Glomerular visceral epithelial cell (primary cell): Measurements from ENCODE around the gene RAD23B.
"Not testable (repeated sequence)": the region's sequence is repeated elsewhere in the genome, so short reads cannot be mapped to it uniquely, and the experiment has no call there.

Source experiments
- DNase-seq: peaks from one replicate; pipeline ENCODE4 v3.0.0-alpha.2; 2016; ENCODE audit errors: extremely low spot score

RAD23B gene

DNA sequence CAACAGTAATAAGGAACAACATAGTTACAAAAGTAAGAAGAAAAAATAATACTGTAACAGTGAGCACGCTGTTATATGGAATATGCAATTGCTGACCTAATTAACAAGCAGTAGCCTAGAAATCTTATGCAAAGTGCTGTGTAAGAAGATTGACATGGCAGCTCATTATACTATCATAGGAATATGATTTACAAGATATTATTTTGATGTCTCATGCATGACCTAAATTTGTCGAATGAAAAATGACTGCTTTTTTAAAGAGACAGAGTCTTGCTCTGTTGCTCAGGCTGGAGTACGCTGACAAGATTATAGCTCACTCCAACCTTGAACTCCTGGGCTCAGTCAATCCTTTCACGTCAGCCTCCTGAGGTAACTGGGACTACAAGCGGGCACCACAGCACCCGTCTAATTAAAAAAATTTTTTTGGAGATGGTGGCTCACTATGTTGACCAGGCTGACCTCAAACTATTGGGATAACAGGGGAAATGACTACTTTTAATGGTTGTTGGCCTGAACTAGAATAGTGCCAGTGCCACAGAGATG, 10.5 kb downstream of the RAD23B start:
- DNase-seq, result no peak

- DNase-seq, result no peak
Measured at GRCh38 chr9:107294756-107295155, 11.7 kb downstream of the RAD23B start.

- no peak for DNase-seq
Measured at GRCh38 chr9:107295995-107296394, 12.9 kb downstream of the RAD23B start.

- DNase-seq, result not testable (repeated sequence)
Measured at GRCh38 chr9:107296592-107296991, 13.5 kb downstream of the RAD23B start.

DNA sequence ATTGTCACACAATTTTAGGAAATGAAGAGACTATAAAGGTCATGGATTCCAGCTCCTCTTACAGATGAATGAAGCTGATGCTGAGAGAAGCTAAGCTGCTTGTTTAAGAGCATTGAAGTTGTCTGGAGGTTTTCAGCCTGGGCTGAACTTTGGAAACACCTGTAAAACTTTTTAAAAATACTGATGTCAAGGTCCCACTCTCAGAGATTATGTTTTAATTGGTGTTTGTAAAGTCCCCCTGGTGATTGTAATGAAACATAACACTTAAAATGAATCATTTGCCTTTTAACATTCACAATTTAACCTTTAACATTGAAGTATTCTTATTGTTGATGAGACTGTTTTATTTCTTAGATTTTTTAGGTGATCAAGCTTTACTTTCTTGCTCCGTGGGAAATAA, 16.4 kb downstream of the RAD23B start:
- no peak for DNase-seq

DNA sequence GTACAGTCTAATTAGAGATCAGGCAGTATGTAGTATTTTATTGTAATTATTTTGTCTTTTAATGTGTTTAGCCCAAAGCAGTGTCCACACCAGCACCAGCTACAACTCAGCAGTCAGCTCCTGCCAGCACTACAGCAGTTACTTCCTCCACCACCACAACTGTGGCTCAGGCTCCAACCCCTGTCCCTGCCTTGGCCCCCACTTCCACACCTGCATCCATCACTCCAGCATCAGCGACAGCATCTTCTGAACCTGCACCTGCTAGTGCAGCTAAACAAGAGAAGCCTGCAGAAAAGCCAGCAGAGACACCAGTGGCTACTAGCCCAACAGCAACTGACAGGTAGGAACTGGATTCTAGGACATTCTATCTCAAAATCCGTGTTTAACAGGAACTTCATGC, 23.2 kb downstream of the RAD23B start:
- DNase-seq, result no peak

GRCh38 chr9:107307331-107307730, 24.3 kb downstream of the RAD23B start:
- DNase-seq, result no peak

DNA sequence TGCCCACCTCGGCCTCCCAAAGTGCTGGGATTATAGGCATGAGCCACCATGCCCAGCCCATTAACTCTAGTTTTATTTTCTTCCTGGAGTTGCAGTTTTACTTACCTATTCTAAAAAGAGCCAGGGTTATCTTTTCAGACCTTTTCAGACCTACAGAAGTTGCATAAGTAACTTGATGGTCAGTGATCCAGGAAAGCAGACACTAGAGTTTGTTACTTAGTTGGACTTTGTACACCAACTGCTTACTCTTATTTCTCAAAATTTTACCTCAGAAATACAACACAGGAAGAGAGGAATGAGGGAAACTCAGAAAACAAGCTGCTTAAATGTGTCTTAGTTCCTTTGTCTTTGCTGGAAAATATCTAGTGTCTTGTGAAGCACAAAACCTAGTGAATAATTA, 25.4 kb downstream of the RAD23B start:
- DNase-seq, result no peak

- DNase-seq, result peak; percentile 29
Measured at GRCh38 chr9:107309271-107309670, 26.2 kb downstream of the RAD23B start.

- DNase-seq, result no peak
Measured at GRCh38 chr9:107312376-107313050, 29.4 kb downstream of the RAD23B start.

GRCh38 chr9:107313555-107314096, 30.5 kb downstream of the RAD23B start:
- no peak for DNase-seq

DNA sequence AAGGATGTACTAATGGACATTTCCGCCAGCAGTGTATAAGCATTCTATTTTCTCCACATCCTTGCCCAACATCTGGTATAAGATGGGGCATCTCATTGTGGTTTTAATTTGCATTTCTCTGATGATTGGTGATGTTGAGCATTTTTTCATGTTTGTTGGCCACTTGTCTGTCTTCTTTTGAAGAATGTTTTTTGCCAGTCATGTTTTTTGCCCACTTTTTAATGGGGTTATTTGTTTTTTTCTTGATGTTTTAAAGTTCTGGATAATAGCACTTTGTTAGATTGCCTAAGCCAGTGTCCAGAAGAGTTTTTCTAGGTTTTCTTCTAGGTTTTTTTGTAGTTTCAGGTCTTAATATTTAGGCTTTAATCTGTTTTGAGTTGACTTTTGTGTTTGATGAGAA, 31.7 kb downstream of the RAD23B start:
- no peak for DNase-seq

DNA sequence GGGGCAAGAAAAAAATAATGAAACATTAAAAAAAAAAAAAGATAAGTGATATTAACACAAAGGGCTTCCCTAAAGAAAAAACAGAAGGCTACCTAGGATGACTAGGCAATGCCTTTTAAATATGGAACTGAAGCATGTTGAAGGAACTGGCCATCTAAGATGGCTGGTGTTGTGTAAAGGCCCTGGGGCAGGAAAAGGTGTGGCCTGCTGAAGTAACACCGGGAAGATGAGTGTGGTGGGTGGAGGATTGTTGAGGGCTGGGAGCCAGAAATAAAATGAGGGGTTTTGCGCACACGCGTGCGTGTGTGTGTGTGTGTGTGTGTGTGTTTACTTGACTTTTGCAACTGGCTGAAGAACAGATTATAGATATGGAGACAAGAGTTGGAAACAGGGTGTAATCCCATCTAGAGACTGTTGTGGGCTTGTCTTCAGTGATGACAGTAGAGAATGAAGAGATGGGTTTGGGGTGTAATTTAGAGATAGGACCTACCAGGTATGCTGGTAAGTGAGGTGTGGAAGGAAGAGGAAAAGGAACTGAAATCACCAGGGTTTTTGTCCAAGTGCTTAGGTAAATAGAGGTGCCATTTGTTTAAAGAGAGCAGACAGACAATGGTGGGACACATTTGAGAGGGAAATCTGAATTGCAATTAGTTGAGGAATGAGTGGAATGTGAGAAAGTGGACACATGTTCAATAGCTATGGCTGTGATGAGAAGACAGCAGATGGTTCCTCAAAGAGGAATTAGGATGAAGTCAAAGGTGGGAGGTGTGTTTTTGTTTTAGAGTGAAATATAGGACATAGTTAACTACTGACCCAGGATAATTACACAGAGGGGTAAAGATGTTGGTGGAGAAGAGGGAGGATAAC, 33.9 kb downstream of the RAD23B start:
- DNase-seq, result no peak

DNA sequence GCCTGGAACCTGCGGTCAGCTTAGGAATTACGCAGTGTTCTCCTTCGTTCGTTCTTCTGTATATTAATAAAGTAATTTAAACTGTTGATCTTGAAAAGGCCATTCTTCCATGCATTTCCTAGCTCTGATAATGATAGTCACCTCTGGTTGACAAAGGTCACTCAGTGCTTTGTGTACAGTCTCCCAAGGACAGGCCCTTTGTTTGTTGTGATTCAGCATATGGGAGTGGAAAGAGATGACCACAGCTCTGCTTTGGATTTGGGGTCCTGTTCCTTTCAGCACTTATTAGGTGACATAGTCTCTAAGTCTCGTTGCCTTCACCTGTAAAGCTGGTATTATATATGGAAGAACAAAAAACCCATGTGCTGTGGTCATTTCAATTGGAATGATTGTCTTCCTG, 39.6 kb downstream of the RAD23B start:
- DNase-seq, result no peak

DNA sequence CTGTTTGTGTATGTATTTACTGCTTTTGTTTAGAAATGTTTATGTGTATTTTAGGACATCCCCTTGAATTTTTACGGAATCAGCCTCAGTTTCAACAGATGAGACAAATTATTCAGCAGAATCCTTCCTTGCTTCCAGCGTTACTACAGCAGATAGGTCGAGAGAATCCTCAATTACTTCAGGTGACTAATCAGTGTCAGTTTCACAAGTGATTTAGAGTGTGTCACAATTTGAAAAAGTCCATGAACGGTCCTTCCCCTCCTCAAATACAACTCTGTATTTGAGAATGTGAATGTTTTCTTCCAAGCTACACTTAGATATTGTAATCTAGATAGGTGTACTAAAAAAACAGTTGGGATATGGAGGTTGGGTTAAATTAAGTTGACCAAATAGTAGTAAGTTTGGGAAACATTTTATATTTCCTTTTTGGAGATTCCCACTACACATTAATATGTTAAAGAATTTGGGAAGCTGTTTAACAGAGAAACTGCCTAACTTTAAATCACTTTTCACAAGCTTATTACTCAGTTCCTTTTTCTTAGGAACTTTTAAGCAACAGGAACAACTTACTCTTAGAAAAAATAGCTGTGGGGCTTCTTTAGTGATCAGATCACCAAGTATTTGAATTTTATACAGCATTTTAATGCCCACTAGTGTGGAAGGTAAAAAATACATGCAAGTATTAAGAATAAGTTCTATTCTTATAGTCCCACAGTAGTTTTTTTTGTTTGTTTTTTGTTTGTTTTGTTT, 40.9 kb downstream of the RAD23B start:
- no peak for DNase-seq

DNA sequence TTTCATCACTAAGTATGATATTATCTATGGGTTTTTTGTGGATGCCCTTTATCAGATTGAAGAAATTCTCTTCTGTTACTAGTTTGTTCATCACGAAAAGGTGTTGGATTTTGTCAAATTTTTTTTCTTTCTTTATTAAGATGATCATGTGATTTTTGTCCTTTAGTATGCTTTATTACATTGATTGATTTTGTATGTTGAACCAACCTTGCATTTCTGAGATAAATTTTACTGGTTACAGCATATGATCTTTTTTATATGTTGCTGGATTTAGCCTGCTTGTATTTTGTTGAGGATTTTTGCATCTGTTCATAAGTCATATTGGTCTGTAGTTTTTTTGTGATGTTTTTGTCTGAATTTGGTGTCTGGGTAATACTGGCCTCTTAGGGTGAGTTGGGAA, 42.8 kb downstream of the RAD23B start:
- no peak for DNase-seq

DNA sequence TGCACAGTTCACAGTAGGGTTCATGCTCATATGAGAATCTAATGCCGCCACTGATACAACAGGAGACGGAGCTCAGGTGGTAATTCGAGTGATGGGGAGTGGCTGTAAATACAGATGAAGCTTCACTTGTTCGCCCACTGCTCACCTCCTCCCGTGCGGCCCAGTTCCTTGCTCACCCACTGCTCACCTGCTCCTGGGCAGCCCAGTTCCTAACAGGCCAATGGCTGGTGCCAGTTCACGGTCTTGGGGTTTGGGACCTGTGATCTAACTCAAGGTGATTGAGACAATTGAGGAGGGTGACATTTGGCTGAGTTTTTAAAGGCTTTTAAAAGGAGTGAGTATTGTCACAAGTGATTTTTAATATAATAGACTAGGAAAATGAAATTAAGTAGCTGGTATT, 45.4 kb downstream of the RAD23B start:
- DNase-seq, result no peak

GRCh38 chr9:107330420-107330819, 47.3 kb downstream of the RAD23B start:
- no peak for DNase-seq

GRCh38 chr9:107332883-107333282, 49.8 kb downstream of the RAD23B start:
- no peak for DNase-seq

GRCh38 chr9:107333363-107333762, 50.3 kb downstream of the RAD23B start:
- no peak for DNase-seq

DNA sequence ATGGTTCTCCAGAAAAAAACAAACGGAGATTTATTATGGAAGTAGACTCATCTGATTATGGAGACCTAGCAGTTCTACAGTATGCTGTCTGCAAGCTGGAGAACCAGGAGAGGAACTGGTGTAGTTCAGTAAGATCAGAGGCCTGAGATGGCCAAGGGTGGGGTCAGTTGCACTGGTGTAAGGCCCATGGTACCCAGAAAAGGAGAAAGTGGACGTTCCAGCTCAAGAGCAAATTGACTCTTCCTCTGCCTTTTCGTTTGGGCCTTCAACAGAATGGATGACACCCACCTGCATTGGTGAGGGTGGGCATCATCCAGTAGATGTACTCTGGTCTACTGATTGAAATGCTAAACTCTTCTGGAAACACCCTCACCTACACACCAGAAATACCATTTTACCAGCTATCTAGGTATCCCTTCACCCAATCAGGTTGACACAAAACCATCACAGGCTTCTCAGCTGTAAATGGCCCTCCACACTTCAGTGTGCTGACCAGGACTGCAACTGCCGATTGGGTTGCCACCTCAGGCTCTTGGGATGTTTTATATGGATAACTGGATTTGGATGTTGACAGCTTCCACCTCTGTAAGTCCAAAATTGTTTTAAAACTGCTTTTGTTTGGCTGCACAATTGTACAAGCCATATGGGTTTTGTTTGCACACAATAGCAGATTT, 51.2 kb downstream of the RAD23B start:
- DNase-seq, result no peak
